ENCODE data around the gene ATP5PO.

ATP5PO gene

GRCh38 chr21:33915368-33916199 lies at the start of gene ATP5PO:
ATP5PO (minus strand) TSS chr21:33915804; CDS start chr21:33915763, 41 bp downstream.
- peak; percentile 95 for DNase-seq

- no peak for DNase-seq
These were observed 49.2 kb upstream of the ATP5PO start for GRCh38 chr21:33964706-33965325.

GRCh38 chr21:33963848-33964555 lies 48.4 kb upstream of the ATP5PO start:
- no peak for DNase-seq

- no peak for DNase-seq
These were observed 46.7 kb upstream of the ATP5PO start for GRCh38 chr21:33962290-33962689.

- no peak for DNase-seq
These were observed 45.5 kb upstream of the ATP5PO start for GRCh38 chr21:33961061-33961460.

GRCh38 chr21:33959680-33960079 lies 44.1 kb upstream of the ATP5PO start:
- no peak for DNase-seq

GRCh38 chr21:33954395-33954794 lies 38.8 kb upstream of the ATP5PO start:
- DNase-seq, result no peak

GRCh38 chr21:33951276-33952178 lies 35.9 kb upstream of the ATP5PO start:
- DNase-seq, result no peak

- no peak for DNase-seq
These were observed 35.0 kb upstream of the ATP5PO start for GRCh38 chr21:33950431-33951079.

GRCh38 chr21:33949516-33950430 lies 34.2 kb upstream of the ATP5PO start:
- DNase-seq, result no peak

- DNase-seq, result no peak
These were observed 33.4 kb upstream of the ATP5PO start for GRCh38 chr21:33948951-33949444.

- DNase-seq, result peak; percentile 76
These were observed 32.7 kb upstream of the ATP5PO start for GRCh38 chr21:33948096-33948950.

- peak; percentile 30 for DNase-seq
These were observed 32.0 kb upstream of the ATP5PO start for GRCh38 chr21:33947451-33948095.

- no peak for DNase-seq
These were observed 30.2 kb upstream of the ATP5PO start for GRCh38 chr21:33945652-33946270.

GRCh38 chr21:33944185-33944763 lies 28.7 kb upstream of the ATP5PO start:
- DNase-seq, result no peak

- no peak for DNase-seq
These were observed 27.7 kb upstream of the ATP5PO start for GRCh38 chr21:33943293-33943692.

GRCh38 chr21:33942426-33942825 lies 26.8 kb upstream of the ATP5PO start:
- no peak for DNase-seq

- no peak for DNase-seq
These were observed 25.3 kb upstream of the ATP5PO start for GRCh38 chr21:33940881-33941245.
